GM12878 (cell line): ENCODE results near the gene ABI3. TPM values are rescaled to one million over a fixed set of nuclear protein-coding genes. Genes with fewer than 3 reads are reported as not detected.
A peak's percentile ranks its signal among the peaks of the same experiment; 100 is the strongest.

Experiments used
- BACH1 ChIP-seq: fragments of 450-650 bp; IDR thresholded peaks from 2 replicates; pipeline ENCODE4 v1.6.1; 2017; ENCODE audit warnings: mild to moderate bottlenecking, borderline replicate concordance
- BCL11A ChIP-seq: IDR thresholded peaks from 2 replicates; pipeline ENCODE4 v1.6.1; 2011; ENCODE audit warnings: low read depth, low read length
- EP300 ChIP-seq, 2 experiments: fragments of 150-350 bp in 1 of 2; IDR thresholded peaks; 2 replicates each; pipeline ENCODE4 v1.6.1; 2011 to 2012; ENCODE audit warnings: low read depth in 2 of 2, low read length in 2 of 2, borderline replicate concordance in 1 of 2, improper control_type of control experiment in 1 of 2, inconsistent platforms in 1 of 2; ENCODE audit not compliant: control insufficient read depth in 1 of 2
- ETV6 ChIP-seq, 2 experiments: fragments of 450-650 bp in 1 of 2; IDR thresholded peaks in 1 of 2; conservative IDR thresholded peaks in 1 of 2; 2 replicates each; pipeline ENCODE4 v1.6.1; 2014; ENCODE audit warnings: antibody characterized with exemption in 1 of 2, borderline replicate concordance in 1 of 2, low read depth in 1 of 2, mild to moderate bottlenecking in 1 of 2, moderate library complexity in 1 of 2
- FOXM1 ChIP-seq: IDR thresholded peaks from 2 replicates; pipeline ENCODE4 v1.6.1; 2012; ENCODE audit warnings: low read depth, mild to moderate bottlenecking, inconsistent platforms, low read length, moderate library complexity
- GABPA ChIP-seq: IDR thresholded peaks from 2 replicates; pipeline ENCODE4 v1.6.1; 2014; ENCODE audit warnings: antibody characterized with exemption, low read depth, mild to moderate bottlenecking, inconsistent platforms
- HDAC6 ChIP-seq: fragments of 200-600 bp; sonication (generic); IDR thresholded peaks from one replicate; pipeline ENCODE4 v1.8.0; 2017; ENCODE audit warnings: antibody characterized with exemption; ENCODE audit not compliant: unreplicated experiment
- JUNB ChIP-seq: IDR thresholded peaks from 2 replicates; pipeline ENCODE4 v1.6.1; 2016; ENCODE audit warnings: antibody characterized with exemption, mild to moderate bottlenecking
- JUND ChIP-seq: IDR thresholded peaks from 2 replicates; pipeline ENCODE4 v1.6.1; 2012; ENCODE audit warnings: low read depth, mild to moderate bottlenecking, low read length, improper control_type of control experiment, moderate library complexity
- NBN ChIP-seq: fragments of 450-650 bp; IDR thresholded peaks from 2 replicates; pipeline ENCODE4 v1.6.1; 2016
- NR2F1 ChIP-seq: fragments of 450-650 bp; conservative IDR thresholded peaks from 2 replicates; pipeline ENCODE4 v1.6.1; 2017; ENCODE audit warnings: mild to moderate bottlenecking
- PKNOX1 ChIP-seq: fragments of 450-650 bp; IDR thresholded peaks from 2 replicates; pipeline ENCODE4 v1.6.1; 2016; ENCODE audit warnings: mild to moderate bottlenecking
- RB1 ChIP-seq: fragments of 450-650 bp; formaldehyde crosslinking; IDR thresholded peaks from 2 replicates; pipeline ENCODE4 v1.6.1; 2017; ENCODE audit warnings: mild to moderate bottlenecking, borderline replicate concordance
- SUPT20H ChIP-seq: IDR thresholded peaks from 2 replicates; pipeline ENCODE4 v1.6.1; 2011; ENCODE audit warnings: low read depth, mild to moderate bottlenecking, low read length, moderate library complexity, borderline replicate concordance; ENCODE audit not compliant: control insufficient read depth
- TCF3 ChIP-seq: IDR thresholded peaks from 2 replicates; pipeline ENCODE4 v1.6.1; 2012; ENCODE audit warnings: low read depth, mild to moderate bottlenecking, low read length, borderline replicate concordance; ENCODE audit not compliant: insufficient read depth
- ZBTB40 ChIP-seq: fragments of 450-650 bp; IDR thresholded peaks from 2 replicates; pipeline ENCODE4 v1.6.1; 2016; ENCODE audit warnings: mild to moderate bottlenecking, moderate library complexity, borderline replicate concordance
- ZNF274 ChIP-seq: IDR thresholded peaks from one replicate; pipeline ENCODE4 v1.8.0; 2011; ENCODE audit not compliant: insufficient read length, insufficient read depth
- ZSCAN29 ChIP-seq: fragments of 450-650 bp; IDR thresholded peaks from 2 replicates; pipeline ENCODE4 v1.6.1; 2017; ENCODE audit warnings: mild to moderate bottlenecking, moderate library complexity
- polyA plus RNA-seq, 11 experiments: library from polyadenylated mRNA; depleted of rRNA in 4 of 11; unstranded in 6 of 11; stranded (reverse) in 5 of 11; fragments of >200 nt; fragmentation: Nextera tagmentation in 4 of 11; fragmentation: Illumina TruSeq in 1 of 11; extraction: Ambion mirVana in 4 of 11; extraction: Trizol in 1 of 11; gene quantifications; 1 replicate in 1 of 11; 2 replicates in 10 of 11; pipeline versions ENCODE4 v1.2.1 to v1.2.3, GENCODE V29; 2011 to 2016; ENCODE audit warnings: inconsistent platforms in 2 of 11, missing spikeins in 2 of 11, low read depth in 1 of 11
- total RNA-seq, 4 experiments: library from RNA; depleted of rRNA in 3 of 4; stranded (reverse); fragments of >200 nt in 3 of 4; fragmentation: Illumina TruSeq in 1 of 4; extraction: Trizol in 1 of 4; gene quantifications; 2 replicates each; pipeline versions ENCODE4 v1.2.1 to v1.2.3, GENCODE V29; 2013 to 2021
- TF ChIP-seq, protein P1 (sequence below): fragments of 450-650 bp; IDR thresholded peaks from 2 replicates; pipeline ENCODE4 v1.6.1; 2014; ENCODE audit warnings: mild to moderate bottlenecking
- TF ChIP-seq, protein P2 (sequence below): fragments of 450-650 bp; formaldehyde crosslinking; IDR thresholded peaks from 2 replicates; pipeline ENCODE4 v1.5.0; 2022; ENCODE audit warnings: mild to moderate bottlenecking, missing genetic modification characterization

Gene ABI3
- total and polyA plus RNA-seq, 10 of the 15 experiments (the other 5 are each of a cell fraction or from before 2014, with no cell fraction given), result 13.4 to 109 (median 51.1) TPM

DNA sequence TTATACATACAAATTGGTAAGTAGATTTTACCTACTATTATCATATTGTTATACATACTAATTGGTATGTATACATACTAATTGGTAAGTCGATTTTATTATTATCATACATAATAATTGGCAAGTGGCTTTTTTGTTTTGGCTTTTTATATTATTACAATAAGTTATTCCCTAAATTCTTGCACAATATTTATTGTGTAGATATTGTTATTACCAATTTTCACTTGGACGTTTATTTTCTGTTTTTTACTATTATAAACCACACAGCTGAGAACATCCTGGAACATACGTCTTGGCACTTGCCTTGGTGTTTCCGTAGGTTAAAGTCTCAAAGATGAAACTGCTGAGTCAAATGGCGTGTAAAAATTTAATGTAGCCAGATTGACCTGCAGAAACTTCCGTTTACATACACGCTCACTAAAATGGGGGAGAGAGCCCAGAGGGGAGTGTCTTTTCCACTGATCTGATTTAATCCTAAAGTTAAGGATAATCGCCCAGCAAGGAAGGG, 19.0 kb upstream of the ABI3 start (continued):
- TF ChIP-seq ZBTB40 (peak; percentile 41; the same call in 1 of the 2 replicates), ETV6 (conservative IDR thresholded peaks at IDR 0.05 in 1 of 2, IDR thresholded peaks at IDR 0.05 in 1 of 2; ENCODE audit: borderline replicate concordance in 1 of 2, low read depth in 1 of 2) (peak in 1 of 2 experiments; percentile 58; a peak in 1 of 4 replicates), HDAC6 (no peak), JUND (no peak; the same call in 1 of the 2 replicates), GABPA (0 out of 2 replicates have a peak, but pooled peaks have one; percentile 56), NR2F1 (peak; percentile 52; the same call in 1 of the 2 replicates), TCF3 (0 out of 2 replicates have a peak, but pooled peaks have one; percentile 48), EP300 (IDR thresholded peaks at IDR 0.05; ENCODE audit: borderline replicate concordance in 1 of 2, control insufficient read depth in 1 of 2, low read depth in 2 of 2, low read length in 2 of 2) (peak in 1 of 2 experiments; percentile 40; a peak in 1 of 4 replicates), FOXM1 (peak; percentile 79; the same call in 1 of the 2 replicates), PKNOX1 (no peak), JUNB (peak; percentile 89), NBN (peak; percentile 26; the same call in 1 of the 2 replicates), RB1 (no peak), ZSCAN29 (0 out of 2 replicates have a peak, but pooled peaks have one; percentile 42), BCL11A (peak; percentile 22; the same call in 1 of the 2 replicates), SUPT20H (no peak), ZNF274 (no peak), BACH1 (peak; percentile 85; the same call in 1 of the 2 replicates)
- TF ChIP-seq, protein P1, sequence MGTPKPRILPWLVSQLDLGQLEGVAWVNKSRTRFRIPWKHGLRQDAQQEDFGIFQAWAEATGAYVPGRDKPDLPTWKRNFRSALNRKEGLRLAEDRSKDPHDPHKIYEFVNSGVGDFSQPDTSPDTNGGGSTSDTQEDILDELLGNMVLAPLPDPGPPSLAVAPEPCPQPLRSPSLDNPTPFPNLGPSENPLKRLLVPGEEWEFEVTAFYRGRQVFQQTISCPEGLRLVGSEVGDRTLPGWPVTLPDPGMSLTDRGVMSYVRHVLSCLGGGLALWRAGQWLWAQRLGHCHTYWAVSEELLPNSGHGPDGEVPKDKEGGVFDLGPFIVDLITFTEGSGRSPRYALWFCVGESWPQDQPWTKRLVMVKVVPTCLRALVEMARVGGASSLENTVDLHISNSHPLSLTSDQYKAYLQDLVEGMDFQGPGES, result no peak
- TF ChIP-seq, protein P2, sequence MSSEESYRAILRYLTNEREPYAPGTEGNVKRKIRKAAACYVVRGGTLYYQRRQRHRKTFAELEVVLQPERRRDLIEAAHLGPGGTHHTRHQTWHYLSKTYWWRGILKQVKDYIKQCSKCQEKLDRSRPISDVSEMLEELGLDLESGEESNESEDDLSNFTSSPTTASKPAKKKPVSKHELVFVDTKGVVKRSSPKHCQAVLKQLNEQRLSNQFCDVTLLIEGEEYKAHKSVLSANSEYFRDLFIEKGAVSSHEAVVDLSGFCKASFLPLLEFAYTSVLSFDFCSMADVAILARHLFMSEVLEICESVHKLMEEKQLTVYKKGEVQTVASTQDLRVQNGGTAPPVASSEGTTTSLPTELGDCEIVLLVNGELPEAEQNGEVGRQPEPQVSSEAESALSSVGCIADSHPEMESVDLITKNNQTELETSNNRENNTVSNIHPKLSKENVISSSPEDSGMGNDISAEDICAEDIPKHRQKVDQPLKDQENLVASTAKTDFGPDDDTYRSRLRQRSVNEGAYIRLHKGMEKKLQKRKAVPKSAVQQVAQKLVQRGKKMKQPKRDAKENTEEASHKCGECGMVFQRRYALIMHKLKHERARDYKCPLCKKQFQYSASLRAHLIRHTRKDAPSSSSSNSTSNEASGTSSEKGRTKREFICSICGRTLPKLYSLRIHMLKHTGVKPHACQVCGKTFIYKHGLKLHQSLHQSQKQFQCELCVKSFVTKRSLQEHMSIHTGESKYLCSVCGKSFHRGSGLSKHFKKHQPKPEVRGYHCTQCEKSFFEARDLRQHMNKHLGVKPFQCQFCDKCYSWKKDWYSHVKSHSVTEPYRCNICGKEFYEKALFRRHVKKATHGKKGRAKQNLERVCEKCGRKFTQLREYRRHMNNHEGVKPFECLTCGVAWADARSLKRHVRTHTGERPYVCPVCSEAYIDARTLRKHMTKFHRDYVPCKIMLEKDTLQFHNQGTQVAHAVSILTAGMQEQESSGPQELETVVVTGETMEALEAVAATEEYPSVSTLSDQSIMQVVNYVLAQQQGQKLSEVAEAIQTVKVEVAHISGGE, result no peak
